WTC11 (cell line): ENCODE results near the gene MOB3A.

Experiments
- CREB1 ChIP-seq: sonication (generic); formaldehyde crosslinking; IDR thresholded peaks from 2 replicates; pipeline ENCODE4 v1.8.0; 2023; ENCODE audit warnings: mild to moderate bottlenecking, missing genetic modification reagents
- CTCF ChIP-seq: fragments of 200-600 bp; IDR thresholded peaks from 2 replicates; pipeline ENCODE4 v1.8.0; 2022; ENCODE audit warnings: antibody characterized with exemption
- ESRRA ChIP-seq: sonication (generic); formaldehyde crosslinking; IDR thresholded peaks from 2 replicates; pipeline ENCODE4 v1.8.1; 2022; ENCODE audit warnings: mild to moderate bottlenecking, missing genetic modification reagents, borderline replicate concordance
- IRF1 ChIP-seq: sonication (generic); formaldehyde crosslinking; IDR thresholded peaks from 2 replicates; pipeline ENCODE4 v1.8.0; 2023; ENCODE audit warnings: missing genetic modification reagents
- IRF2 ChIP-seq: sonication (generic); formaldehyde crosslinking; IDR thresholded peaks from 2 replicates; pipeline ENCODE4 v1.8.0; 2022; ENCODE audit warnings: low read depth, missing genetic modification reagents, borderline replicate concordance
- MAX ChIP-seq: sonication (generic); formaldehyde crosslinking; IDR thresholded peaks from 2 replicates; pipeline ENCODE4 v1.8.0; 2022; ENCODE audit warnings: mild to moderate bottlenecking, missing genetic modification reagents
- MYBL2 ChIP-seq: sonication (generic); formaldehyde crosslinking; IDR thresholded peaks from 2 replicates; pipeline ENCODE4 v1.8.1; 2023; ENCODE audit warnings: mild to moderate bottlenecking, moderate library complexity, missing genetic modification reagents
- NFYB ChIP-seq: sonication (generic); formaldehyde crosslinking; conservative IDR thresholded peaks from 2 replicates; pipeline ENCODE4 v1.8.0; 2022; ENCODE audit warnings: low read depth, missing genetic modification reagents
- SP1 ChIP-seq: sonication (generic); formaldehyde crosslinking; conservative IDR thresholded peaks from 2 replicates; pipeline ENCODE4 v1.8.1; 2022; ENCODE audit warnings: missing genetic modification reagents
- STAT6 ChIP-seq: sonication (generic); formaldehyde crosslinking; conservative IDR thresholded peaks from 2 replicates; pipeline ENCODE4 v1.8.1; 2023; ENCODE audit warnings: mild to moderate bottlenecking, low read depth, missing genetic modification reagents, moderate library complexity
- TEAD4 ChIP-seq: sonication (generic); formaldehyde crosslinking; IDR thresholded peaks from 2 replicates; pipeline ENCODE4 v1.8.0; 2022; ENCODE audit warnings: mild to moderate bottlenecking, missing genetic modification reagents
- ZBTB43 ChIP-seq: sonication (generic); formaldehyde crosslinking; IDR thresholded peaks from 2 replicates; pipeline ENCODE4 v1.8.1; 2023; ENCODE audit warnings: mild to moderate bottlenecking, missing genetic modification reagents
- ZNF317 ChIP-seq: sonication (generic); formaldehyde crosslinking; IDR thresholded peaks from 2 replicates; pipeline ENCODE4 v1.8.1; 2023; ENCODE audit warnings: low read depth, mild to moderate bottlenecking, moderate library complexity, missing genetic modification reagents, borderline replicate concordance

- no peak for TF ChIP-seq CTCF
- TF ChIP-seq TEAD4 (CRISPR knock-in tag), result no peak
- no peak for TF ChIP-seq ZNF317
- no peak for TF ChIP-seq CREB1 (CRISPR knock-in tag)
- TF ChIP-seq NFYB (CRISPR knock-in tag), result no peak
- TF ChIP-seq MYBL2 (CRISPR knock-in tag), result no peak
- TF ChIP-seq SP1 (CRISPR knock-in tag), result no peak
- no peak for TF ChIP-seq IRF2
- no peak for TF ChIP-seq ZBTB43
- no peak for TF ChIP-seq ESRRA (CRISPR knock-in tag)
- TF ChIP-seq IRF1, result no peak
- no peak for TF ChIP-seq STAT6
- no peak for TF ChIP-seq MAX (CRISPR knock-in tag)
Measured at GRCh38 chr19:2064395-2064787, 31.7 kb downstream of the MOB3A start.
